ENCODE data around the gene E2F6.

DNA sequence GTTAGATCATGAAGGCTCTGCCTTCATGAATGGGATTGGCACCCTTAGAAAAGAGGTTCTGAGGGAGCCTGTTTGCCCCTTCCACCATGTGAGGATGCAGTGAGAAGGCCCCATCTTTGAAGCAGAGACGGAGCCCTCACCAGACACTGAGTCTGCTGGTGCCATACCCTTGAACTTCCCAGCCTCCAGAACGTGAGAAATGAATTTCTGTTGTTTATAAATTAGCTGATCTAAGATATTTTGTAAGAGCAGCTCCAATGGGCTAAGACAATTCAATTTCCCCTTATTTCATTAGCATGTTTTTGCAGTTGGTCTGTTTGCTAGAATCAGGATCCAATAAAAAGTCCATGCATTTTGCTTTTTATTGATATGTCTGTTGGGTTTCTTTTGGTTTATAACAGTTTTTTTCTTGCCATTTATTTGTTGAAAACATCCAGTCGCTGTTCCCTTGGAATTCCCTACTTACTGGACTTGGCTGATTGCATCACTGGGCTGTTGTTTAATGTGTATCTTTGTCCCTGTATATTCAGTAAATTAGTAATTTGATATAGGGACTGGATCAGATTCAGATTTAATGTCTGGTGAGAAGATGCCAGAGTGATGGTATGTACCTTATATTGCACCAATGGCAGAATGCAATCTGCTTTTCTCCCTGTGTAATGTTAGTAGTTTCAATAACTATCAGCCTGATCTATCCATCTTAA, 43.8 kb upstream of the E2F6 start:
- TF ChIP-seq, protein P1, sequence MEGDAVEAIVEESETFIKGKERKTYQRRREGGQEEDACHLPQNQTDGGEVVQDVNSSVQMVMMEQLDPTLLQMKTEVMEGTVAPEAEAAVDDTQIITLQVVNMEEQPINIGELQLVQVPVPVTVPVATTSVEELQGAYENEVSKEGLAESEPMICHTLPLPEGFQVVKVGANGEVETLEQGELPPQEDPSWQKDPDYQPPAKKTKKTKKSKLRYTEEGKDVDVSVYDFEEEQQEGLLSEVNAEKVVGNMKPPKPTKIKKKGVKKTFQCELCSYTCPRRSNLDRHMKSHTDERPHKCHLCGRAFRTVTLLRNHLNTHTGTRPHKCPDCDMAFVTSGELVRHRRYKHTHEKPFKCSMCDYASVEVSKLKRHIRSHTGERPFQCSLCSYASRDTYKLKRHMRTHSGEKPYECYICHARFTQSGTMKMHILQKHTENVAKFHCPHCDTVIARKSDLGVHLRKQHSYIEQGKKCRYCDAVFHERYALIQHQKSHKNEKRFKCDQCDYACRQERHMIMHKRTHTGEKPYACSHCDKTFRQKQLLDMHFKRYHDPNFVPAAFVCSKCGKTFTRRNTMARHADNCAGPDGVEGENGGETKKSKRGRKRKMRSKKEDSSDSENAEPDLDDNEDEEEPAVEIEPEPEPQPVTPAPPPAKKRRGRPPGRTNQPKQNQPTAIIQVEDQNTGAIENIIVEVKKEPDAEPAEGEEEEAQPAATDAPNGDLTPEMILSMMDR (IDR thresholded peaks at IDR 0.05 in 2 of 3, conservative IDR thresholded peaks at IDR 0.05 in 1 of 3; ENCODE audit: control insufficient read depth in 2 of 3, extremely low read depth in 1 of 3, insufficient read depth in 1 of 3, low read depth in 3 of 3, low read length in 3 of 3): no peak
- TF ChIP-seq MEF2B (IDR thresholded peaks at IDR 0.05; ENCODE audit: partially characterized antibody, poor library complexity, severe bottlenecking) (no peak), NFIC (IDR thresholded peaks at IDR 0.05; ENCODE audit: low read depth, low read length) (no peak), SMC3 (IDR thresholded peaks at IDR 0.05; ENCODE audit: borderline replicate concordance, low read length) (no peak)
- TF ChIP-seq, protein P2, sequence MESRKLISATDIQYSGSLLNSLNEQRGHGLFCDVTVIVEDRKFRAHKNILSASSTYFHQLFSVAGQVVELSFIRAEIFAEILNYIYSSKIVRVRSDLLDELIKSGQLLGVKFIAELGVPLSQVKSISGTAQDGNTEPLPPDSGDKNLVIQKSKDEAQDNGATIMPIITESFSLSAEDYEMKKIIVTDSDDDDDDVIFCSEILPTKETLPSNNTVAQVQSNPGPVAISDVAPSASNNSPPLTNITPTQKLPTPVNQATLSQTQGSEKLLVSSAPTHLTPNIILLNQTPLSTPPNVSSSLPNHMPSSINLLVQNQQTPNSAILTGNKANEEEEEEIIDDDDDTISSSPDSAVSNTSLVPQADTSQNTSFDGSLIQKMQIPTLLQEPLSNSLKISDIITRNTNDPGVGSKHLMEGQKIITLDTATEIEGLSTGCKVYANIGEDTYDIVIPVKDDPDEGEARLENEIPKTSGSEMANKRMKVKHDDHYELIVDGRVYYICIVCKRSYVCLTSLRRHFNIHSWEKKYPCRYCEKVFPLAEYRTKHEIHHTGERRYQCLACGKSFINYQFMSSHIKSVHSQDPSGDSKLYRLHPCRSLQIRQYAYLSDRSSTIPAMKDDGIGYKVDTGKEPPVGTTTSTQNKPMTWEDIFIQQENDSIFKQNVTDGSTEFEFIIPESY (IDR thresholded peaks at IDR 0.05): no peak
